Right renal cortex interstitium (tissue), 3 donors: ENCODE data around the gene PTPRJ. TPM values are rescaled to one million over a fixed set of nuclear protein-coding genes. Genes with fewer than 3 reads are reported as not detected.
"Not testable (repeated sequence)": the region's sequence is repeated elsewhere in the genome, so short reads cannot be mapped to it uniquely, and the experiment has no call there.

ENCODE experiments used
- DNase-seq, 3 donors: peaks; one replicate each; pipeline ENCODE4 v3.0.0-alpha.2; 2013; ENCODE audit warnings: low read depth in 3 of 3, low spot score in 2 of 3
- polyA plus RNA-seq, 3 donors: library from polyadenylated mRNA; unstranded; fragments of 120-200 nt; gene quantifications; one replicate each; pipeline ENCODE4 v1.2.1, GENCODE V29; 2013; ENCODE audit not compliant: insufficient read length in 3 of 3

PTPRJ gene
- polyA plus RNA-seq, 3 donors, result 23.5 to 25.6 (median 25.1) TPM

DNA sequence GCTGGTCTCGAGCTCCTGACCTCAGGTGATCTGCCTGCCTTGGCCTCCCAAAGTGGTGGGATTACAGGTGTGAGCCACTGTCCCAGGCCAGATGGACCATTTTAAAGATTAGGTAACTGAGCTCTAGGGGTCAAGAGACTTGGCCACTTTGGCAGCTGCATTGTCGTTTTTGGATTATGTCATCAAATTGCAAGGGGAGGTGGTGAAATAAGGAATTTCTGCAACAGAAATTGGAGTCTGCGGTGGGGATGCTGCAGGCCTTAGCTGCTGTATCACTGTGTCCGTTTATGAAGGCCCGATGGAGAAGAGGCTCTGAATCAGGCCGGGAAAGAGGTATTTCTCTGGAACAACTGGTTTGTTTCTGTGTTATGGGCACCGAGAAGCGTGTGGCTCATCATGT, 34.6 kb downstream of the PTPRJ start:
- DNase-seq, result no peak

DNA sequence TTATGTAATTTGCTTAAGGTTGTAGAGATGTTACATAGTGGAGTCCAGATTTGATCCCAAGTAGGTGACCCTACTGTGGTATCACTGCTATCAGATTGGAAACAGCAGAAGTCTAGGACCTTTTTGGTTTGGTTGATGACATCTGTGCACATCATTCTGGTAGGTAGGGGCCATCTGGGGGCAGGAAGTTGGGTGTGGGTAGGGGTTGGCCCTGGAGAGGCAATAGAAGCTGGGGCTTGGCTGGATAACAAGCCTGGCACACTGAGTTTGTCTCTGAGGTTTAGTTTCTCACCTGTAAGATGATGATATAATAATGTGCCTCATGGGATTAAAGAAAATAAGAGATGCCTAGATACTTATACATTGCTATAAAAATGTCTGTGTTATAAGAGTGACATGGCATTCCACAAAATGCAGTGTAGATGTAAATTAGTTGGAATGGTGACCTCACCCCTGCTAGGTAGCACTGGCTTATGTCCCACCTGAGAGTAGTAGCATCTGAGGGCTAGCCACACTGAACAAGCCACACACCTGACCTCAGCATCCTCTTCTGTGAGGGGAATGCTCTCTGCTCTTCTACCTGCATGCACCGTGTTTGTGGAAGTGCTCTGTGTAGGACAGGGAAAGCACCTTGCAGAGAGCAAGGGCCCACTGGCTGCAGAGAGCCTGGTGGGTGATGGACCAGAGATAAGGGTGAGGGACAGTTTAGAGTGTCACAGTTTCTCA, 36.9 kb downstream of the PTPRJ start:
- no peak for DNase-seq

- no peak for DNase-seq
Observed at GRCh38 chr11:48017831-48018527, 37.6 kb downstream of the PTPRJ start.

GRCh38 chr11:48018528-48019216, 38.3 kb downstream of the PTPRJ start:
- no peak for DNase-seq

DNA sequence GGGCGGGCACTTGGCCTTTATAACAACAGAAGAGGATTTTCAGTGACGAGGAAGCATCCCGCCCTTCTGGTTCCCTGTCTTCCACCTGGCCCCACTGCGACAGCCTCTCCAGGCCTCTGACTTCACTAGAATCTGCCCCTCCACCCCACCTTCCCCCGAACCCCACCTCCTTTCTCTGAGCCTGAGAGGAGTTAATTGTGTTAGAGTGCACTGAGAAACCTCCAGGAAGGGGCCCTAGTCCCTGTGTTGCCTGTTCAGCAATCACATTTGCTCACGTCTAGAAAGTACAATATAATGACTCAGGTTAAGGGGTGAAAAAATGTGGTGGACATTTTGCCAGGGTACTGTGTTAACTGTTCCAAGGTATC, 38.8 kb downstream of the PTPRJ start:
- DNase-seq, result no peak

- no peak for DNase-seq
Observed at GRCh38 chr11:48019595-48019994, 39.2 kb downstream of the PTPRJ start.

- DNase-seq, result no peak
Observed at GRCh38 chr11:48020092-48020755, 39.9 kb downstream of the PTPRJ start.

GRCh38 chr11:48021201-48021820, 41.0 kb downstream of the PTPRJ start:
- DNase-seq, result not testable (repeated sequence)

DNA sequence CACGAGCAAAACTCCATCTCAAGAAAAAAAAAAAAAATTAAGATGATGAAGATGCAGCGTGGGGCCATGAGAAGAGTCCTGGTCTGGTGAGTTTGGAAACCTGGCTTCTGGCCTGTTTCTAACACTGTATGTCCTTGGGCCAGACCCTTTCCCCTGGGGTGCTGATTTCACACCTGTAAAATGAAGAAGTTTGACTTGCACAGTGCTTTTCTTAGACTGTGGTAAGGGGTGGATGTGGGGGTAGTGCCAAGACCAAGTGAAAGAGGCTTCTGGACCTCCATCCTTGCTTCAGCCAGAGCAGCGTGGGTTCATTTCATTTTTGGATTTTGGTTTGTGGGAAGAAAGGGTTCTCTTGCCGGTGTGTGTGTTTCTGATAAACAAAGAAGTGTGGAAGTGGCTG, 42.1 kb downstream of the PTPRJ start:
- no peak for DNase-seq

- DNase-seq, result not testable (repeated sequence)
Observed at GRCh38 chr11:48023608-48024007, 43.2 kb downstream of the PTPRJ start.

DNA sequence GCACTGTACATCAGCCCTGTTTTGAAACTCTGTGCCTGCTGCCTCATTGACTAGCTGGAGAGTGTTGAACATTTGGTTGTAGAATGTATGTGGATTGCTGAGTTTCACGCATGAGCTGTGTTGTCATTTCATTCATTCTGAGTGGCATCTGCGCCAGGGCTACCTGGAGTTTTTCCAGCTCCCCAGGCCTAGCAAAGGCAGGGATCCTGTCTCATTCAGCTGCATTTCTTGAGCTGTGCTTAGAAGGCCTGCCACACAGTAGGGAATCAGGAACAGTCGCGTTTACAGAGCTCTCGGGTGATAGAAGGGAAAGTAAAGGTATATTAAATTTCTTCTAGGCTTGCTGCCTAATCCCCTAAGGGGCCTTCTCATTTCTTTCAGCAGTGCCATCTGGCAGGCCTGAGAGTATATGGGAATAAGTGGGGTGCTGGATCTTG, 44.3 kb downstream of the PTPRJ start:
- no peak for DNase-seq

GRCh38 chr11:48025293-48025983, 45.1 kb downstream of the PTPRJ start:
- DNase-seq, result no peak

GRCh38 chr11:48025984-48026340, 45.6 kb downstream of the PTPRJ start:
- no peak for DNase-seq

- DNase-seq, result no peak
Observed at GRCh38 chr11:48028914-48029680, 48.7 kb downstream of the PTPRJ start.

DNA sequence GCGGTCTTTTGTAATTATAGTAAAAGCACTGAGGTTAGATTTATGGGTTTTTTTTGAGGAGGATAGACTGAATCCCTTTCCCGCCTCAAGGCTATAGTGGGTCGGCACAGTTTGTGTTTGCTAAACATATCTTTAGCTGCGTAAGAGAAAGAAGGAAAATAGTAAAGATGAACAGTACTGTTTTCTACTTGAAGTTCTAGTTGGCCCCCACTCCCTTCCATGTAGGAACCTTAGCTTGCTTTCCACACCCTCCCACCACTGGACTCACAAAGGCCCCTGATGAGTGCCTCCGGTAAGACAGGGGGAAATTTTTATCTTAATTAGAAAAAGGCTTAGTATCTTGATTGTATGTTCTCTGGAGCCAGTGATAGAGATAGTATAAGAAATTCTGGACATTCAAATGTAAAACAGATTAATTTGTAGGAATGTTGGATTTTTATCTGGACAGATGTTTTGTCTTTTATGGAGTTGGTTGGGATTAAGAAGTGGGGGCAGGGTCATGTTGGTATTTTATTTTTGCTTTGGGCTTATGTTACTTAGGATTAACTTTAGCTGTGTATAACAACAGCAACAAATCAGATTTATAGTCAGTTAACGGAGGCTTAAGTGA, 49.4 kb downstream of the PTPRJ start:
- DNase-seq, result no peak

DNA sequence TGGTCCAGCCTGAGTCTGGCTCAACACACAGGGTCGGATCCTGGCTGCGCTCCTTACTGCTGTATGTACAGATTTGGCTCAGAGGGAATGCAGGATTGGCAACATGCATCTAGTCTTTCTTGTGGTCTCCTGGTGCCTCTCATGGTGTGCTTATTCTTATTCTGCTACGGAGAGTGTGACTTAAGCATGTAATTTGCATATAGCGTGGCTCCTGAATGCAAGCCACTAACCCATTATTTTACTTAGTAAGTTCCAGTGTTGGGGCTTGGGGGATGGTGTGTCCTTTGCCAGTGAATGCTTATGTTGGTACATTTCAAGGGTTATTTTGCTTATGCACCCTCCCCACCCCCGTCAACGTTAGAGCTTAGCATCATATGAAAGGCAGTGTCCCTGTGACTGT, 51.2 kb downstream of the PTPRJ start:
- DNase-seq, result no peak

DNA sequence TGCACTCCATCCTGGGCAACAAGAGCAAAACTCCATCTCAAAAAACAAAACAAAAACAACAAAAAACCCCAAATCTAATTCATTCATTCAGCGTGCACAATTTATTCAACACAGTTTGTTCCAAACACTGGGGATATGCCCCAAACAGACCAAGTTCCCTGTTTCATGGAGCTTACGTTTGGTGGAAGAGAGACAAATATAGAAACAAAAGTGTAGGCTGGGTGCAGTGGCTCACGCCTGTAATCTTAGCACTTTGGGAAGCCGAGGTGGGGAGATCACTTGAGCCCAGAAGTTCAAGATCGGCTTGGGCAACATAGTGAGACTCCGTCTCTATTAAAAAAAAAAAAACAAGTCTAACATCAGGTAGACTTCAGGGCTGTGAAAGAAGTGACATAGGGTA, 52.4 kb downstream of the PTPRJ start:
- no peak for DNase-seq

DNA sequence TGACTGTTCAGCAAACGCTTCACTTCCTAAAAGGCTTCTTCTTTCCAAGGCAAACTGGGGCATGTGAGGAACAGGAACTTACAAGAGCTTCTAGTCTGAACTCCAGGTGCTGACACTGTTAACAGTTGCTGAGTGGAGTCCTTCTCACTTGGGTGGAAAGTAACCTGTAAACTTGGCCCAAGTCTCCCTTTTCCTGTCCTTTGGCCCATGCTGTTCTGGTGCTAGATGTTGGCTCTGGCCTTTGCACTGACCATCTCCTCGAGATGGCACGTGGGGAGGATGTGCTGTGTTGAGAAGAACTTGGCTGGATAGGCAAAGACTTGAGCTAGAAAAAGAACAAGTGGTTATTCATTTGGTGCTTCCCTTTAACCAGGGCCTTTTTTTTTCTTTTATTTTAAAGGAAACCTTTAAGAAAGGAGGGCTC, 53.6 kb downstream of the PTPRJ start:
- no peak for DNase-seq
